M059J (cell line): ENCODE results near the gene FER. TPM values are rescaled to one million over a fixed set of nuclear protein-coding genes. Genes with fewer than 3 reads are reported as not detected.
"Not testable (repeated sequence)": the region's sequence is repeated elsewhere in the genome, so short reads cannot be mapped to it uniquely, and the experiment has no call there.

Experiments
- DNase-seq: peaks from one replicate; pipeline ENCODE4 v3.0.0-alpha.2; 2012; ENCODE audit warnings: low read depth
- total RNA-seq: library from RNA; depleted of rRNA; stranded (reverse); fragments of >200 nt; shearing (Covaris generic); gene quantifications from 2 replicates; pipeline ENCODE4 v1.2.3, GENCODE V29; 2014

FER gene
- total RNA-seq, 1 experiment from 2014 or later, result 9.0 TPM

DNA sequence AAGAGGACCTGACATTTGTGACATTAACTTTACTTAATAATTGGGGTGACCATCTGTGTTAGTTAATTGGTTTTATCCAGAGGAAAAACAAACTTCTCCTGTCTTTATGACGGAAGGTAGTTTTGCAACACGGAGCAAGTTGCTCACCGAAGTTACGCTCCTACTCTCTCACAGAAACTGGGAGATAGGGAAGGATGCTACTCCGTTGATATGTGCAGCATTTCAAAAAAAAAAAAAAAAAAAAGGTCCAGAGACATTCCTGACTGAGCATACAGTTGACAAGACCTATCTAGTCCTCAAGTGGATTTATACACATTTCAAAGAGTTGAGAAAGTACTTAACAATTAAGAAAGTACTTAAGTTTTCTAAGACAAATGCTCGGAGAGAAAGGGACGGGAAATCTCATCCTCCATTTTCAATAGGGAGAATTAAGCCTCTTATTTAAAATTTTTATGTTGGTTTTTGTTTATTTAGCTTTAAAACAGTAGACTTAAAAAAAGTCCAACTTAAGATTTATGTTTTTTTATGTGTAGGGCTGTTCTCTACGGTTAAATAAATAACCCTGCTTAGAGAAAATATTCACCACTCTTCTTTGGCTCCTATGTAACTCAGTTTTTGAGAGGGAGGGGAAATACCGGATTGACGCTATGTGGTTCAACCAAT lies 455 bp upstream of the FER start:
- no peak for DNase-seq

DNA sequence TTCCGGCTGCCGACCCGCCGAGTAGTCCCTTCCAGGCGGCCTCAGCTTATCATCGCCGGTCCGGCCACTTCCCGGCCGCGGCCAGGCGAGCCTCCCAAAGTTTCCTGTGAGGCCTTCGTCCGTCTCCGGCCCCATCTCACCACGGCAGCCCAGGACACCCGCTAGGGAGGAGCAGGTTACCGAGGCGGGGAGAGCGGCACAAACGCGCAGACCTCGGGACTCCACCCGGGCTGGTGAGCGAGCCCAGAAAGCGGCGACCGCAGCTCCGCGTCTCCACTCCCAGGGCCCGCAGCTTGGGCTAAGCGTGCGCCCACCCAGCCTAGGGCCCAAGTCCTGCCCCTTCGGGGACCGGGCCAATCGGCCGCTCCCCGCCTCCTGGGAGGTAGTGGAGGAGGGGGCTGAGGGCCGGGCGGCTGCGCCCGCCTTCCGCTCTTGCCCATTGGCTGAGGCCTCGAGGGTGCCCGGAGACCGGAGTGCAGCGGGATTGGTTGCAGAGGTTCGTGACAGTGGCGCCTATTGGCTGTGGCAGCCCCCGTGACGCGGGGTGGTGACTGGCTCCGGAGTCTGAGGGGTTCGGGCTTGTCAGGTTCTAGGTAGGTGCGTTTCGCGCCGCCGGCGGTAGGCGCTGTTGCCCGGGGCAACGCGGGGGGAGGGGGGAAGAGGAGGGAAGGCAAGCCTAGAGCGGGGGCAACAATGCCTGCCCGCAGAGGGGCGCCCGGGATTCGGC lies 867 bp downstream of the FER start:
- peak; percentile 98 for DNase-seq

DNA sequence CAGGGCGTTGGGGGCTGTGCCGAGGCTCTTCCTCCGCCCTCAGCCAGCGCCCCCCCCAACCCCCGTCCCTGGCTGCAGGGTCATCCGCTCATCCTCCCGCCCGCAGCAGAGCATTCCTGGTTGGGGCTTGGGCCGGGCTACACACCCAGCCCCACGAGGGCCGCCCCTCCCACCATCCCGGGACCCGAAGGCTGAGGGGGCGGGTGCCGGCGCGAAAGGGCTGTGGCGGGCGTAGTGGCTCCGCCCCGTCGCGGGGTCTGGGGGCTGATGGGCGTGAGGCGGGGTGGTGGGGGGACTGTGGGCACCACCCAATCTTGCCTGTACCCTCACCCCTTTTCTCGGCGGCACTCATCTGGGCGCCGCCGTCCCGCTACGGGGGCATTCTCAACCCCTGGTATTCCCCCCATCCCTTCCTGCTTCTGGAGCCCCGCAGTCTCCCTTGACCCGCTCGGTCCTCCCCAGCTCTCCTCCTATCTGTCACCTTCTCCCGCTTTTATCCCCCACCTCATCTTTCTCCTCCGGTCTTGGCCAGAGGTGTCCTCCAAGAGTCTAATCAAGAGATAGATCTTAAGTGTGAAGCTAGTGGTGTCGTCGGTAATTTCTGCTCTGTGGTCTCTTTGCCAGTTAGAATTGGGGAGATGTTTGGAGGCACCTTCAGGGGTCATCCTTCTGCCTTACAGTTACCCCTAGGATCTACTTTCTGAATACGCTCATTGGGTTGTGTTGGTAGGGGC lies 1.6 kb downstream of the FER start:
- peak; percentile 44 for DNase-seq

DNA sequence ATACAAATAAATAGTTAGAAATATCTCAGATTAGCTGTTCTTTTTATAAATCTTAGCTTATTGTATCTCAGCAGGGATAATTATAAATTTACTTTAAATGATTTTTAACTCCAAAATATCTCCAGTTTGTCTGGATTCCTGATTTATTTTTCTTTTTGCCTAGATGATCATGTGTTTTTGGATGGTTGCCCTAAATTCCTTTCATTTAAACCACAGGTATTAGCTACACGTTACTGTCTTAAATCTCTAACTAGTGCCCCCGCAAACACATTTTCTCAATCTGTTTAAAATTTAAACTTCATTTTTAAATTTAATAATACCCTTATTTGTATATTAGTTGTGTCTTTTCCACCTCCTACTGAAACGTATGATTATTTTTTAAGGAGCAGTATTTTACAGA lies 5.6 kb downstream of the FER start:
- peak; percentile 55 for DNase-seq

DNA sequence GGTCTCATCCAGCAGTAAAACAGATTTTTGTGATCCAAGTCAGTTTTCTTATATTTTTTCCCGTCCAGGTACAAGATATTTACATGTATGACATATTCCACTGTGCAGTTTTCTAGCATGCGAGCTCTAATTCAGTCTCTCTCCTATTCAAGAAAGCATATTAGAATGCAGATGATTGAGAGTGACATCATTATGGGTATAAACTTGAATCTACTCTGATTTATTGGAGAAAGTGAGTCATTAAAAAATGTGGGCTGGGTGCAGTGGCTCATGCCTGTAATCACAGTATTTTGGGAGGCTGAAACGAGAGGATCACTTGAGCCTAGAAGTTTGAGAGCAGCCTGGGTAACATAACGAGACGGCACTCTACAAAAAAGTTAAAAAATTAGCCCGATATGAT lies 6.2 kb downstream of the FER start:
- peak; percentile 81 for DNase-seq

DNA sequence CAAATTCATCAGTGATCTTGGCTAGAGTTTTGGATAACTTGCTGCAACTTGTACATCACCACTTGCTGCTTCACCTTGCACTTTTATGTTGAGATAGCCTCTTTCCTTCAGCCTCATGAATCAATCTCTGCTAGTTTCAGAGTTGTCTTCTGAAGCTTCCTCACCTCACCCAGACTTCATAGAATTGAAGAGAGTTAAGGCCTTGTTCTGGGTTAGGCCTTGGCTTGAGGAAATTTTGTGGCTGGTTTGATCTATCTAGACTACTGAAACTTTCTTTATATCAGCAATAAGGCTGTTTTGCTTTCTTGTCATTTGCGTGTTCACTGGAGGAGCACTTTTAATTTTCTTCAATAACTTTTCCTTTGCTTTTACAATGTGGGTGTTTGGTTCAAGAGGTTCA lies 12.8 kb downstream of the FER start:
- DNase-seq, result no peak

DNA sequence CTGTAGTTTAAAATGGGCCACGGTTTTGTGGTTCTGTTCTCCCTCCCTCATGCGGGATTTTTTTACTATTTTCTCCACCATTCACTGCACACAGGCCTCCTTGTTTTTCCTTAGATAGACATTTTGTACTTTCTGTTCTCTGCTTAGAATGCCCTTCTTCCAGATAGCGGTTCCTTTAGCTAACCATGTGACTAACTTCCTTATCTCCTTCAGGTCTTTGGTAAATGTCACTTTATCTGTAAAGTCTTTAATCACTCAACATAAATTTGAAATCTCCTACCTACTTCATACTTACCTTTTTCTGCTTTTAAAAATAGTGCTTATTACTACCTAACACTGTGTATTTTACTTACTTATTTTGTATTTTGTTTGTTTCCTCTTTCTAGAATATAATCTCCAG lies 15.0 kb downstream of the FER start:
- DNase-seq, result no peak

DNA sequence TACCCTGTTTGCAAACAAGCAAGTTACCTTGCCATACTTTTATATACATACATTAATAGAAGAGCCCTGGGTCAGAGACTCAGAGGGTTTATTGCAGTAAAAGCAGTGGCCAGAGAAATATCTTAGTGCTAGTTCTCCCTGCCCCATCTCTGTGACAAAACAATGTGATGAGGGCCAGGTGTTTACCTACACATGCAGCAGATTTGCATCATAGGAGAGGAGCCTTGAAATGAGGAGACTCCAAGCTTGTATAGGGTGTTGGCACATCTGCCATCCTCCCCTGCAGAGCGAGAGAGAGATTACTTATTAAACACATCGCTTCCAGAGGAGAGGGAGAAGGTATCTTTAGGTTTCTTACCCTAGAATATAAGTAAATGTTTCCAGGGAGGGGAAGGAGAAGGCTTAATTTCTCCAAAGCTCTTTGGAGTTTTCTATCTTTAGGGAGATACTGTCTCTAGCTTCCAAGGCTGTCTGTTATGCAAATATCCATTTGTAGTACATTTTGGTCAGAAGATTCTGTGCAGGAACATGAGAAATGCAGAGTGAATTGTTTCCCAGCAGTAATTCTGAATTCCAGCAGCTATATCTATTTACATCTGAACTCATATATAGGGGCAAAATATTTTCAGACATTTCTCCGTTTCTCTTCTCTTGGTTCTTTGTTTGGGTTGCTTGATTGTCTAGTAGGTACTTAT lies 15.7 kb downstream of the FER start:
- DNase-seq, result no peak

DNA sequence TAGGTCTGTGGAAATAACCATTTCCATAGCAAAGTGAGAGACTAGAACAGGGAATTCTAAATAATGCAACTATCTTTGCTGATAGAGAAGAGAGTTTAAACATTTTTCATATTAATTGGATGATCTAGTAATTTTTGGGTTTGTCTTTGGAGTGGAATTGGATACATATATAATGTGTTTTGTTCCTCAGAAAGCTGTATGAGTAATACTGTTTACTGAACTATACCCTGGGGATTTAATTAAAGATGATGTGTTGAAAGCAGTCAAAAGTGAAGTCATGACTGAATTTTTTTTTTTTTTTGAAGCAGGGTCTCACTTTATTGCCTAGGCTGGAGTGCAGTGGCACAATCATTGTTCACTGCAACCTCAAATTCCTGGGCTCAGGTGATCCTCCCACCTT lies 17.9 kb downstream of the FER start:
- DNase-seq, result no peak

DNA sequence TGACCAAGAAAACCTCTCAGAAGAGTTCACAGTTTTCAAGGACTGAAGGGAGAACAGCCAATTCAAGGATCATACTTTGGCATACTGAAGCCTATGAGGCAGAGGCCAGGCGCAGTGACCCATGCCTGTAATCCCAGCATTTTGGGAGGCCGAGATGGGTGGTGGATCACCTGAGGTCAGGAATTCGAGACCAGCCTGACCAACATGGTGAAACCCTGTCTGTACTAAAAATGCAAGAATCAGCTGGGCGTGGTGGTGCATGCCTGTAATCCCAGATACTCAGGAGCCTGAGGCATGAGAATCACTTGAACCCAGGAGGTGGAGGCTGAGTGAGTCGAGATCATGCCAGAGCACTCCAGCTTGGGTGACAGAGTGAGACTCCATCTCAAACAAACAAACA lies 19.2 kb downstream of the FER start:
- DNase-seq, result not testable (repeated sequence)

DNA sequence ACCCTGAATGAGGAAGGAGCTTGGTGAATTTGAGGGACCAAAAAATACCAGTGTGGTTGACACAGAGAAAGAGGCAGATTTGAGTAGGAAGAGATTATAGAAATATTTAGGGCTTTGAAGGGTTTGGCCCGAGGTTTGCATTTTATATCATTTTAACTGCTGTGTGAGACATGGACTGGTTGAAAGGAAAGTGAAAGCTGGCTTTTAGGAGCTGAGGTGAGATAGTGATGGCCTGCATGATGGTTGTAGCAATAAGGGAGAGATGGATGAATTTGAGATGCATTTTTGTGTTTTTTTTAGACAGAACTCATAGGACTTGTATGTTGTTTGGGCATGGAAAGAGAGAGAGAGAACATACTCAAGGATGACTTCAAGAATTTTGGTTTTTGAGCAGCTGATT lies 21.7 kb downstream of the FER start:
- no peak for DNase-seq

DNA sequence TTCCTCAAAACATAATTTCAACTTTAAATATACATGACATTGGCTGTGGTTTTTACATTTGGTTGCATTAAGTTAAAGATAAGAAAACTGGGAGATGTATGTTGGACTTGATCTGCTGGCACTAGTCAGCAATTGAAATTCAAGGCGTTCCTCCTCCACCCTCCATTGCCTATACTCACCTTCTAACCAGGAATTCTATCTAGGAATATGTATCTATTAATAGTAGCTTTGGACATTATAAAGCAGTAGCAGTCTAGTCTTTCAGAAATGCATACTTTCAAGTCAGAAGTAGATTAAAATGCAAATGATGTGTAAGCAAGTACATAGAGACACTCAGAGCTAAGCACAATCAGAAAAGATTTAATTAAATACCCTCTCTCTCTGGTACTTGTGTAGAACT lies 24.9 kb downstream of the FER start:
- DNase-seq, result no peak

DNA sequence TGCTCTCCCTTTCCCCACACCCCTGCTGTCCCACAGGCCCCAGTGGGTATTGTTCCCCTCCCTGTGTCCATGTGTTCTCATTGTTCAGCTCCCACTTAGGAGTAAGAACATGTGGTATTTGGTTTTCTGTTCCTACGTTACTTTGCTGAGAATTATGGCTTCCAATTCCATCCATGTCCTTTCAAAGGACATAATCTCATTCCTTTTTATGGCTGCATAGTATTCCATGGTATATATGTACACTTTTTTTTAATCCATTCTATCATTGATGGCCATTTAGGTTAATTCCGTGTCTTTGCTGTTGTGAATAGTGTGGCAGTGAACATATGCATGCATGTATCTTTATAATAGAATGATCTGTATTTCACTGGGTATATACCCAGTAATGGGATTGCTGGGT lies 25.6 kb downstream of the FER start:
- no peak for DNase-seq

DNA sequence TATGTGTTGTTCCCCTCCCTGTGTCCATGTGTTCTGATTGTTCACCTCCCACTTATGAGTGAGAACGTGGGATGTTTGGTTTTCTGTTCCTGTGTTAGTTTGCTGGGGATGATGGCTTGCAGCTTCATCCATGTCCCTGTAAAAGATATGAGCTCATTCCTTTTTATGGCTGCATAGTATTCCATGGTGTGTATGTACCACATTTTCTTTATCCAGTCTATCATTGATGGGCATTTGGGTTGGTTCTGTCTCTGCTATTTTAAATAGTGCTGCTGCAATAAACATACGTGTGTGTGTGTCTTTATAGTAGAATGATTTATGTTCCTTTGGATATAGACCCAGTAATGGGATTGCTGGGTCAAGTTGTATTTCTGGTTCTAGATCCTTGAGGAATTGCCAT lies 26.4 kb downstream of the FER start:
- not testable (repeated sequence) for DNase-seq

DNA sequence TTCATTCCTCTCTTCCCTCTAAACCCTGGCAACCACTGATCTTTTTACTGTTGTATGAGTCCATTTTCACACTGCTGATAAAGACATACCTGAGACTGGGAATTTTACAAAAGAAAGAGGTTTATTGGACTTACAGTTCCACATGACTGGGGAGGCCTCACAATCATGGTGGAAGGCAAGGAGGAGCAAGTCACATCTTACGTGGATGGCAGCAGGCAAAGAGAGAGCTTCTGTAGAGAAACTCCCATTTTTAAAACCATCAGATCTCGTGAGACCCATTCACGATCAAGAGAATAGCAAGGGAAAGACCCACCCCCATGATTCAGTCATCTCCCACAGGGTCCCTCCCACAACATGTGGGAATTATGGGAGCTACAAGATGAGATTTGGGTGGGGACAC lies 29.9 kb downstream of the FER start:
- not testable (repeated sequence) for DNase-seq

DNA sequence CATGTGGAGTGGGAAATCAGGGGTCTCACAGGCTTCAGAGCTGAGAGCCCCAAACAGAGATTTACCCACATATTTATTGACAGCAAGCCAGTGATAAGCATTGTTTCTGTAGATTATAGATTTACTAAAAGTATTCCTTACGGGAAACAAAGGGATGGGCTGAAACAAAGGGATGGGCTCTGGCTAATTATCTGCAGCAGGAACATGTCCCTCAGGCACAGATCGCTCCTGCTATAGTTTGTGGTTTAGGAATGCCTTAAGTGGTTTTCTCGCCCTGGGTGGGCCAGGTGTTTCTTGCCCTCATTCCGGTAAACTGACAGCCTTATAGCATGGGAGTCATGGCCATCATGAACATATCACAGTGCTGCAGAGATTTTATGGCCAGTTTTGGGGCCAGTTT lies 36.9 kb downstream of the FER start:
- not testable (repeated sequence) for DNase-seq

DNA sequence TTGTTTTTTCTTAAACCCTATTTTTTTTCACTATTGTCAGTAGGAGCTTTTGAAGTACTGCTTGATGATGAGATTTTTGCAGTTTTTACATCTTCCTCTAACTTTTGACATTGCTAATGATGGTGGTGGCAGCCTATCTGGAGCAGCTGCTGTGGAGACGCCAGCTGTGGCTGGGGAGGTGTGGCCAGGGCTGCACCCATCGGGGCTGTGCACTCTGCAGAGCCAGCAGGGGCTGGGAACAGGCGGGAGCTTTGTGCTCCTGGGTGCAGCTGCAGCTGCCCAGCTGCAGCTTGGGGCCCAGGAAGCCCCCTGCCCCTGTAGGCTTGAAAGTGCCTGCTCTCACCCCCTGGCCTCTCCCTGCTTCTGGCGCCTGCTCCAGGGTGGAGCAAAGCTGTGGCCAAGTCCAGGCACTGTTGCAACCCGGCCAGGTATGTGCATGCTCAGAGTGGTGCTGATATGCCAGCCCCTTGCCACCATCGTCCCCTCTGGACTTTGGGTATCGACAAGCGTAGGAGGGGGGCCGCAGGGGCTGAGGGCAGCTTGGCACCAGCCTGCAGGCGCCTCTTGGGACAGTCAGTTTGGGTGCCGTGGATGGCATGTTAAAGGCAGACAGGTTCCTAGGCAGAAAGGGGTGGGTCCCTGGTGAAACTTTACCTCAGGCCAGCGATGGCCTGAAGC lies 39.2 kb downstream of the FER start:
- no peak for DNase-seq

DNA sequence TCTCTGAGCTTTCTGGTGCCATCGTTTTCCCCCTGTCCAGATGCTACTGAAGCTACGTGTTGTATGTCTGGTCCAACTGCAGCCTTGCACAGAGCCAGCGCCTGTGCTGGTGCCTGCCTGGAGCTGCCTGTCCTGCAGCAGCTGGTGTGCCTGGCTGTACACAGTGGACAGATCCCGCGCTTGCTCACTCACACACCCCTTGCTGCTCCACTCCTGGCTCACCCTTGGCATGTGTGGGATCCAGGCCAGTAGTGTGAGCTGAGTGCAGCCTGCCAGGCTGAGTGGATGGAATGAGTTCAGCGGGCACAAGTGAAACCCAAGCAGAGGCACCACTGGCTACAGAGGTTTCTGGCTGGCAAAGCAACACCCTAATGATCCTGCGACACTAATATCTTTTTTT lies 40.4 kb downstream of the FER start:
- no peak for DNase-seq

DNA sequence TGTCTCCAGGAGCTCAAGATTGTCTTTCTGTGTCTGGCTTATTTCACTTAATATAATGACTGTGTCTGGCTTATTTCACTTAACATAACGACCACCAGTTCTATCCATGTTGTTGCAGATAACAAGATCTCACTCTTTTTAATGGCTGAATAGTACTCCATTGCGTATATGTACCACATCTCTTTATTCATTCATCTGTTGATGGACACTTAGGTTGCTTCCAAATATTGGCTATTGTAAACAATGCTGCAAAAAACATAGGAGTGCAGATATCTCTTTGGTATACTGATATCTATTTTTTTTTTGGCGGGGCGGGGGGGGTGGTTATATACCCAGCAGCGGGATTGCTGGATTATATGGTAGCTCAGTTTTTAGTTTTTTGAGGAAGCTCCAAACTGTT lies 45.5 kb downstream of the FER start:
- DNase-seq, result no peak

DNA sequence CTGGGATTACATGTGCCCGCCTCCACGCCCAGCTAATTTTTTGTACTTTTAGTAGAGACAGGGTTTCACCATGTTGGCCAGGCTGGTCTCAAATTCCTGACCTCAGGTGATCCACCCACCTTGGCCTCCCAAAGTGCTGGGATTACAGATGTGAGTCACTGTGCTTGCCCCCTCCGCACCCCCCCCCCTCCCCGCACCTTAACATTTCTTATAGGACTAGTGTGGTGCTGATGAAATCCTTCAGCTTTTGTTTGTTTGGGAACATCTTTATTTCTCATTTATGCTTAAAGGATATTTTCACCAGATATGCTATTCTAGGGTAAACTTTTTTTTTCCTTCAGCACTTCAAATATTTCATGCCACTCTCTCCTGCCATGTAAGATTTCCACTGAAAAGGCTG lies 46.7 kb downstream of the FER start:
- DNase-seq, result not testable (repeated sequence)

DNA sequence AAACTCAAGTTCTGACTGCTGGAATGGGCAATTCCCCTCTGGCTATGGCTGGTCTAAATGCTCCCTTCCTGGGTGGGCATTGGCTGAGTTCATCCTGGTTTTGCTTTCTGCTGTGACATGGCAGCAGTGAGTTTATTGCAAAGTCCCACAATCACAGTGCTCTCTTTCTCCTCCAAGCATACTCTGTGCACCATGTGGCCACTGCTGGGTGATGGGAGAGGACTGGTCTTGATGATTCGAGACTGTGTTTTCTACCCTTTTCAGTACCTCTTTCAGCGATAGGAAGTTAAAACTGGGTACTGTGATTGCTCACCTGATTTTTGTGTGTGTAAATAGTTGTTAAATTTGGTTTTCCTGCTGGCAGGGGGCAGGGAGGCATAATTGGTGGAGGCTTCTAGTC lies 49.7 kb downstream of the FER start:
- no peak for DNase-seq

DNA sequence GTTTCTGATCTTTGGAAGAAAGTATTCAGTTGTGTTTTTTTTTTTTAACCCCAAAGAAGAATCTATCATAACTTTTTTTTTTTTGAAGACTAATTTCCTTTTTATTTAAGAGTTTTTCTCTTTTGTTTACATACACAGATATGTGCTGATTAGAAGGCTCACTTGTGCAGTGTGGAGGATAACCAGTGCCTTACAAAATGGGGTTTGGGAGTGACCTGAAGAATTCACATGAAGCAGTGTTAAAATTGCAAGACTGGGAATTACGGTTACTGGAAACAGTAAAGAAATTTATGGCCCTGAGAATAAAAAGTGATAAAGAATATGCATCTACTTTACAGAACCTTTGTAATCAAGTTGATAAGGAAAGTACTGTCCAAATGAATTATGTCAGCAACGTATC lies 50.3 kb downstream of the FER start:
- DNase-seq, result no peak
